Fibroblast of skin of abdomen (primary cell): ENCODE results near the gene BUD31.
A peak's percentile ranks its signal among the peaks of the same experiment; 100 is the strongest.
"Not testable (repeated sequence)": the region's sequence is repeated elsewhere in the genome, so short reads cannot be mapped to it uniquely, and the experiment has no call there.

ENCODE experiments used
- DNase-seq: peaks from one replicate; pipeline ENCODE4 v3.0.0-alpha.2; 2013

Gene BUD31

GRCh38 chr7:99380823-99381663, 27.7 kb upstream of the BUD31 start:
- DNase-seq, result no peak

DNA sequence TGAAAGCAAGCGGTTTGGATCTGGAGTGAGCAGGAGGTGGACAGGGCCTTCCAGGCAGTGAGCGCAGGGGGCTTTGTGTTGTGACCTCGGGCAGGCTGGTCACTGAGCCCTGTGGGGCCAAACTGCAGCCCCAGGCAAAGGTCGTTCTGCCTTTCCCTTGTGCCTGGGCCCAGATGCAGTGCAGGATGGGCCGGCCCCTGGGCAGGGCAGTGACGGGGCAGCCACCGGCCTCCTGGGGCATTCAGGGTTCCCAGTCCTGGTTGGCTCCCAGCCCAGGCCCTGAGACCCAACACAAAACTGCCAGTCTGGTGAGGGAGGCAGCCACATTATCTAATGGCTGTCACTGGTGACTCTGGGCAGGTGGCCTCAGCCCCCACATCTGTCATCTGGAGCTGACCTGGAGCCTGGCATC, 27.1 kb upstream of the BUD31 start:
- DNase-seq, result no peak

DNA sequence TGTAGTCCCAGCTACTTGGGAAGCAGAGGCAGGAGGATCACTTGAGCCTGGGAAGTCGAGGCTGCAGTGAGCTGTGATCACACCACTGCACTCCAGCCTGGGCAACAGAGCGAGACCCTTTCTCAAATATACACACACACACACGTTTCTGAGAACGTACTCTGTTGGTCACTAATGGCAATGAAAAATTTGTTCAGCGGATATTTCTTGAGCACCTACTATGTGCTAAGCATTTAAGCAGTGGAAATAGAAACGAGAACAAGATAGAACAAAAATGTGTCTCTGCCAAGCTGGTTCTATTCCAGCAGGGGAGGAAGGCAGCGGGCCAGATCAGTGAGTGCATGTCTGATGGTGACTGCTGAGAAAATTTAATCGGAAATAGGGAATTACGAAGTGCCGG, 25.6 kb upstream of the BUD31 start:
- DNase-seq, result no peak

GRCh38 chr7:99383791-99384370, 24.9 kb upstream of the BUD31 start:
- DNase-seq, result no peak

DNA sequence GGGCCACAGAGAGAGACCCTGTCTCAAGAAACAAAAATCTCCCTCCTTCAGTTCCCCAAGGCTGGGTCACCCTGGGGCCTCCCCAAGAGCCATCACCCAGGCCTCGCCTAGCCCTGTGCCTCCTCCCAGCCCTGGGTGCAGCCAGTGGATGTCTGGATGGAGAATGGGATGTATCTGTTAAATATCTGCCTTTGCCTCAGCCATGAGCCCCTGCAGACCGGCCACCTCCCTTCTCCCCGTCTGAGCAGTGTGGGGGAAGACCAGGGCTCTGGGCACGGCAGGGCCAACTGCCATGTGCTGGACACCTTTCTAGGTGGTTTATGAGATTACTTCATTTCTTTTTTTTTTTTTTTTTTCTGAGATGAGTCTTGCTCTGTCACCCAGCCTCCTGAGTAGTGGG, 24.2 kb upstream of the BUD31 start:
- no peak for DNase-seq

DNA sequence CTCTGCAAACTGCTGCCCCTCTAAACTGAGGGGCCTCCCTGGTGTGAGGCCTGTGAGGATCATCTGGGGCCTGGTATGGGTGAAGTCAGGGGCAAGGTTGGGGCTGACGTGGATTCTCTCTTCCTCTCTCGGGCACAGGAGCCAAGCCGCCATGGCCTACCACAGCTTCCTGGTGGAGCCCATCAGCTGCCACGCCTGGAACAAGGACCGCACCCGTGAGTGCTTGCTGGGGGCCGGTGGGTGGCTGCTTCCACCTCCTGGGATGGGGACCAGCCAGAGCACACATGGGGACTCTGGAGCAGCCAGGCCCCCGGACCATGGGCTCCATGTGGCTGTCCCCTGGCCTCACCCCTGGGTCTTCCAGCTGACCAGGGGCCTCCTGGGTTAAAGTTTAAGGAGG, 23.2 kb upstream of the BUD31 start:
- no peak for DNase-seq

- DNase-seq, result no peak
Measured at GRCh38 chr7:99386584-99387238, 22.1 kb upstream of the BUD31 start.

DNA sequence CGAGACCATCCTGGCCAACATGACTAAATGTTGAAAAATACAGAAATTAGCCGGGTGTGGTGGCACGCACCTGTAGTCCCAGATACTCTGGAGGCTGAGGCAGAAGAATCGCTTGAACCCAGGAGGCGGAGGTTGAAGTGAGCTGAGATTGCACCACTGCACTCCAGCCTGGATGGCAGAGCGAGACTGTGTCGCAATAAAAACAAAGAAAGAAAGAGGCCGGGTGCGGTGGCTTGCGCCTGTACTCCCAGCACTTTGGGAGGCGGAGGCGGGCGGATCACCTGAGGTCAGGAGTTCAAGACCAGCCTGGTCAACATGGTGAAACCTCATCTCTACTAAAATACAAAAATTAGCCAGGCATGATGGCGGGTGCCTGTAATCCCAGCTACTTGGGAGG, 21.5 kb upstream of the BUD31 start:
- not testable (repeated sequence) for DNase-seq

DNA sequence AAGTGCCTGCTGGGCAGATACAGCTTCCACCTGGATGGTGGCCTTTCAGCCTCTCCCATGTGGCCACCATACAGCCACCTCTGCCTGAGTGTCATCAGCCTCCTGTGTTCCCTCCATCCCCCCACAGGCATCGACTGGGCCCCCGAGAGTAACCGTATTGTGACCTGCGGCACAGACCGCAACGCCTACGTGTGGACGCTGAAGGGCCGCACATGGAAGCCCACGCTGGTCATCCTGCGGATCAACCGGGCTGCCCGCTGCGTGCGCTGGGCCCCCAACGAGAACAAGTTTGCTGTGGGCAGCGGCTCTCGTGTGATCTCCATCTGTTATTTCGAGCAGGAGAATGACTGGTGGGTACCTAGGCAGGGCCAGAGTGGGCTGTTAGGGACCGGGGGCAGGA, 20.9 kb upstream of the BUD31 start:
- DNase-seq, result no peak

GRCh38 chr7:99389772-99390171, 19.0 kb upstream of the BUD31 start:
- DNase-seq, result no peak

GRCh38 chr7:99390941-99391602, 17.7 kb upstream of the BUD31 start:
- no peak for DNase-seq

DNA sequence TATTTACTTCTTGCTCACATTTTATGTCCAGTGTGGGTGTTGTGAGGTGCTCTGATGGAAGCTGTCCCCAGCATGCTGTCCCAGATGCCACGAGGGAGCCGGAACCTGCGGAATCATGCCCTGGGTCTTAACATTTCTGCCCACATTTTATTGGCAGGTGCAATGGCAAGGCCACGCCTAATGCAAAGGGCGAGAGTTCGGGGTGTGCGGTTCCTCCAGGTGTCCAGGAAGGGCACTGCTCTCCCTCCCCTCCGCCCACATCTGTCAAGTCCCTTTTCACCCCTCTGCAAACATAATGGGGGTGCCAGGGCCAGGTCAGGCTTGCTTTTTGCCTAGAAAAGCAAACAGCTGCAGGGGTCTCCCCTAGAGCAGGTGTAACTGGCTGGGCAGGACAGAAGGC, 16.7 kb upstream of the BUD31 start:
- DNase-seq, result no peak

DNA sequence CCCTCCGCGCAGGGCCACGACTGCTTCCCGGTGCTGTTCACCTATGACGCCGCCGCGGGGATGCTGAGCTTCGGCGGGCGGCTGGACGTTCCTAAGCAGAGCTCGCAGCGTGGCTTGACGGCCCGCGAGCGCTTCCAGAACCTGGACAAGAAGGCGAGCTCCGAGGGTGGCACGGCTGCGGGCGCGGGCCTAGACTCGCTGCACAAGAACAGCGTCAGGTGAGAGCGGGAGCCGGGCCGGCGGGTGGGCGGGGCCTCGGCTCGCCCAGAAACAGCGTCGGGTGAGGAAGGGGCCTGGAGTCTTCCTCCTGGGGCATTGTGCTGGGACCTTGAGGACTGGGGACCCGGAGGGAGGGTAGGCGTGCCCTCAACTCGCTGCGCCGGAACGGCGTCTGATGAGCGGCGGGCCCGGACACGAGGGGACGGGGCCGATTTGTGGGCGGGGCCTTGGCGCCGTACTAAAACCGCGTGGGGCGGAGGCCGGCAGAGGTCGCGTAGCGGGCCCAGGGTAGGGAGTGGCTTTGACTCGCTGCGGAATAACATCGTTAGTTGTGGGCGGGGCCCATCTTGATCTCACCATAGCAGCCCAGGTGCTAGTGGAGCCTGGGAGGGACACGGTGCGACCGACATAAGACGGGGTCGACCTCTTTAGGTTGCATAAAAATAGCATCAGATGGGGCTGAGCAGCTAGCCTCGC, 16.0 kb upstream of the BUD31 start:
- peak; percentile 43 for DNase-seq

- DNase-seq, result no peak
Measured at GRCh38 chr7:99393355-99394187, 15.2 kb upstream of the BUD31 start.

- DNase-seq, result no peak
Measured at GRCh38 chr7:99394188-99394502, 14.6 kb upstream of the BUD31 start.

GRCh38 chr7:99395616-99396327, 13.0 kb upstream of the BUD31 start:
- no peak for DNase-seq

DNA sequence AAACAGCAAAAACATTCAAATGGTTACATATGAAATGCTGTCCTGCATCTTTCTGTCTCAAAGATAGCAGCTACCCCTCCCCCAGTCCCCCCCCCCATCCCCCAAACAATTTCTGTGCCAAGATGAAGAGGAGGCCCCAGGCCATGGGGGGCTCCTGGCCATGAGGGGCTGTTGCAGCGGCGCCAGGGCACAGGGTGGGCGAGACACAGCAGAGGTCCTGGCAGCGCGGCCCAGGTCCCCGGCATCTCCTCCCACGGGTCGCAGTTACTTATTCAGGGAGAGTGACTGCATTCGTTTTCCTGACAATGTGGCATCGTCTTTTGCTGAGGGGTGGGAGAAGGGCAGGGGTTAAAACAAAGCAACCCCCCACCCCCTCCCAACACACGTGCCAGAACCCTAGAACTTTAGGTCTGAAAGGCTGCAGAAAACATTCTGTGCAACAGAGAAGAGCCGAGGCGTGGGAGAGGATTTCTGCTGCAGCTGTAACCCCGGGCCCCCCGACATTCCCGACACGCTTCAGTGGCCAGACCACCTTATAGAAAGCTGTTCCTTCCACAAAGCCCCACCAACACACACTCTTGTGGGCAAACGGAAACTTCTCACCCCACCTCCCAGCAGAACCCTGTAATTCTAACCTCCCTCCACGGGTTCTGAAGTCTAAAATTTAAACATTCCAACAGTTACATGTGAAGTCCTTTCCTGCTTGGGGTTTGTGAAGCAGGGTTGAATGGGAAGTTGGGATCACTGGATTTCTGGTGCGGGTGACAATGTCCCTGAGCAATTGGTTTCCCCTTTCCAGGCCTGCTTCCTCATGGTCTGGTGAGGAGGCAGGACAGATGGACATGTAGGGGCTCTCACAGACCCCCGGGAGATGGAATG, 12.1 kb upstream of the BUD31 start:
- no peak for DNase-seq

DNA sequence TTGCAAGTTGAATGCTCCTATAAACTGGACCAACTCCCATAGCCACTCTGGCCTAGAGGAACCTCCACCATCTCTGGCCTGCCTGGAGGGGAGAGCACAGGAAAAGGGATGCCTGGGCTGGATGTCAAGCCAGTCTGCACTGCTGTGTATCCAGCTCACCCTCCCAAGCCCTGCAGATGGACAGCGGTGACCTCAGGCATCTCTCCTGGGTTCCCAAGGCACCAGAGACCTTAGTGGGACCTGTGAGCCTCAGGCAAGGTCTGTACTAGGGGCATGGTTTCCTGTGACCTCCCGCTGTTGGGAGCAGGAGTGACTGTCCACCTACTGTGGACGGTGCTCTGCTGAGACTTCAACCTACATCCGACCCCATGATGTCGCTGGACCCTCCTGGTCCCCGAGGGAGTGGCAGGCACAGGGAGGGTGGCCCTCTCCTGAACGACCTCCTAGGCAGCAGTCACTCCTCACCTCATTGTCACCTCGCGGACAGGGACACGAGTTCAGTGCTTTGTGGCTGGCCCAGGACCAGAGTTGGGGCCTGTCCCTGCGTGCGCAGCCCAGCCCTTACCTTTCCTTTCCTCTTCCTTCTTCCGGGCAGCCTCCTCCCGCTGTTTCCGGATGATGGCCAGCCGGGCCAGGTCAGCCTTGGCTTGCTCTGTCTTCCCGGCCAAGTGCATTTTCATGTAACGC, 11.3 kb upstream of the BUD31 start:
- DNase-seq, result no peak

DNA sequence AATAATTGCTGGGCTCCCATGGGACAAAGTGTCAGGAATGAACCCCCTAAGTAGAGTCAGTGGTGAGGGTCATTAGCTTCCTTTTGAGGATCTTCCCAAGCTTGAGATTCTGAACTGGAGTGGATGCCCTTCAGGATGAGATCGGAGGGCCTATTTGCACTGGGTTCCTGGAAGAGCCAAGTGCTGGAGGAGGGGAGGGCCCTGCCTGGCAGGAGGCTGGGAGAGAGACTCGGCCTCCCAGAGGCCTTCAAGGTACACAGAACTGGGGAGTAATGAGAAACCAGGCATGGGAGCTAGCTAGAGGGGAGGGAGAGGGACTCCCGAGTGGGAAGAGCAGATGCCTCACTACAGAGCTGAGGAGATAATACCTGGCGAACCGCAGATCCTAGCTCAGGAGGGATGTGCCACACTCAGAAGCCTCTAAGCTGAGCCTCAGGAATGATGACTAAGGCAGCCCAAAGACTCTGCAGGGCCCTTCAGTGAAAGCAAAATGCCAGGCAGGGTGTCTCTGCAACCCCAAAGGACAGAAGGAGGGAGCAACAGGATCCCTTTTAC, 9.8 kb upstream of the BUD31 start:
- no peak for DNase-seq
